Neural cell (in vitro differentiated cells): ENCODE data around the gene CD40.

Experiments
- EP300 ChIP-seq: fragments of 450-650 bp; conservative IDR thresholded peaks from 2 replicates; pipeline ENCODE4 v1.6.1; 2014; ENCODE audit warnings: antibody characterized with exemption, mild to moderate bottlenecking, moderate library complexity; ENCODE audit not compliant: poor library complexity, severe bottlenecking
- TF ChIP-seq, protein P1 (sequence below): fragments of 450-650 bp; IDR thresholded peaks from 2 replicates; pipeline ENCODE4 v1.5.1; 2014; ENCODE audit warnings: antibody characterized with exemption, mild to moderate bottlenecking, moderate library complexity; ENCODE audit not compliant: poor library complexity, severe bottlenecking

DNA sequence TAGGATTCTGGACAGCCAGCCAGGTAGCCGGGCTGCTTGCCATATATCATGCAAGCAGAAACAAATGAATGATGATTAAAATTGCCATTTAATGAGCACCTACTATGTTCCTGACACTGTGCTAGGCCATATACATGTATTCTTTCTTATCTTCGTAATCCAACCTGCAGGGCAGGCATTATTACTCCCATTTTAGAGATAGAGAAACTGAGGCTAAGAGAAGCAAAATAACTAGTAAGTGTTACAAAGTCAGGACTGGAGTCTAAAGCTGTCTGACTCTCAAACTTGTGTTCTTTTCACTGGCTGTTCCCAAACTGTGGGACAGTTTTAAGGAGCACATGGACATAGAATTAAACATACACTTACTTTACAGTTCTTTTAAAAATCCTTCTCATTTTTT, 2.0 kb downstream of the CD40 start:
- TF ChIP-seq, protein P1, sequence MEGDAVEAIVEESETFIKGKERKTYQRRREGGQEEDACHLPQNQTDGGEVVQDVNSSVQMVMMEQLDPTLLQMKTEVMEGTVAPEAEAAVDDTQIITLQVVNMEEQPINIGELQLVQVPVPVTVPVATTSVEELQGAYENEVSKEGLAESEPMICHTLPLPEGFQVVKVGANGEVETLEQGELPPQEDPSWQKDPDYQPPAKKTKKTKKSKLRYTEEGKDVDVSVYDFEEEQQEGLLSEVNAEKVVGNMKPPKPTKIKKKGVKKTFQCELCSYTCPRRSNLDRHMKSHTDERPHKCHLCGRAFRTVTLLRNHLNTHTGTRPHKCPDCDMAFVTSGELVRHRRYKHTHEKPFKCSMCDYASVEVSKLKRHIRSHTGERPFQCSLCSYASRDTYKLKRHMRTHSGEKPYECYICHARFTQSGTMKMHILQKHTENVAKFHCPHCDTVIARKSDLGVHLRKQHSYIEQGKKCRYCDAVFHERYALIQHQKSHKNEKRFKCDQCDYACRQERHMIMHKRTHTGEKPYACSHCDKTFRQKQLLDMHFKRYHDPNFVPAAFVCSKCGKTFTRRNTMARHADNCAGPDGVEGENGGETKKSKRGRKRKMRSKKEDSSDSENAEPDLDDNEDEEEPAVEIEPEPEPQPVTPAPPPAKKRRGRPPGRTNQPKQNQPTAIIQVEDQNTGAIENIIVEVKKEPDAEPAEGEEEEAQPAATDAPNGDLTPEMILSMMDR: no peak
- no peak for TF ChIP-seq EP300
